ENCODE measurements around the gene KLC4. TPM values are rescaled to one million over a fixed set of nuclear protein-coding genes. Genes with fewer than 3 reads are reported as not detected.
A peak's percentile ranks its signal among the peaks of the same experiment; 100 is the strongest.

Gene KLC4
- 100 to 1,000 TPM in 1 of 2 donors, 10 to 100 TPM in 1; 98.8 to 101 TPM for total RNA-seq

GRCh38 chr6:43059168-43060033, at the start of gene KLC4, which contains the start of gene MRPL2:
Gene KLC4 (plus strand): TSS chr6:43059631. CDS start chr6:43061336, 1,705 bp downstream.
Gene MRPL2 (minus strand): TSS chr6:43059434. CDS start chr6:43059381, 53 bp downstream.
- no peaks in the 10 kb centered on the region for H3K9me3 ChIP-seq
- DNase-seq, result peak; percentile 99
- H3K27ac ChIP-seq, result peak within 1 kb of the TSS; percentile 94
- H3K4me1 ChIP-seq, result peaks cover 11% of the 10 kb centered on the region
- intact Hi-C loops (cut with DNase I), result no loop called here
- no peak for TF ChIP-seq CTCF (IDR thresholded peaks at IDR 0.05)
- H3K27me3 ChIP-seq, result no peaks in the 10 kb centered on the region
- H3K4me3 ChIP-seq, result peak within 1 kb of the TSS; percentile 55
- peak within 1 kb of the TSS; percentile 88 to 98 for H3K9ac ChIP-seq (ENCODE audit: low read depth in 2 of 2, low read length in 2 of 2)
- H3K36me3 ChIP-seq, result no peaks in the 10 kb centered on the region

GRCh38 chr6:43011207-43011606, 48.2 kb upstream of the KLC4 start:
- Histone ChIP-seq H3K9ac (ENCODE audit: low read depth in 2 of 2, low read length in 2 of 2) (no peak overlapping the region), H3K9me3 (no peaks in the 10 kb centered on the region), H3K36me3 (no peaks in the 10 kb centered on the region), H3K27ac (no peak overlapping the region), H3K4me3 (no peak overlapping the region), H3K27me3 (no peaks in the 10 kb centered on the region), H3K4me1 (peaks cover 7% of the 10 kb centered on the region)
- intact Hi-C loops (cut with DNase I), result no loop called here
- no peak for TF ChIP-seq CTCF (IDR thresholded peaks at IDR 0.05)
- DNase-seq, result no peak

- H3K4me1 ChIP-seq, result peaks cover 14% of the 10 kb centered on the region
Observed at GRCh38 chr6:43012364-43012763, 47.1 kb upstream of the KLC4 start.

GRCh38 chr6:43013097-43013842, 46.2 kb upstream of the KLC4 start:
- TF ChIP-seq CTCF (IDR thresholded peaks at IDR 0.05), result no peak
- DNase-seq, result no peak
- H3K27me3 ChIP-seq, result no peaks in the 10 kb centered on the region
- no peaks in the 10 kb centered on the region for H3K9me3 ChIP-seq
- H3K27ac ChIP-seq, result peak overlapping the region; percentile 33
- H3K4me3 ChIP-seq, result peak overlapping the region; percentile 67
- intact Hi-C loops (cut with DNase I), result no loop called here
- H3K9ac ChIP-seq (ENCODE audit: low read depth in 2 of 2, low read length in 2 of 2), result peak overlapping the region; percentile 80 to 82
- H3K36me3 ChIP-seq, result no peaks in the 10 kb centered on the region
- peaks cover 14% of the 10 kb centered on the region for H3K4me1 ChIP-seq

More at GRCh38 chr6:43012364-43012763, 47.1 kb upstream of the KLC4 start:
- no peak for TF ChIP-seq CTCF (IDR thresholded peaks at IDR 0.05)
- no peak overlapping the region for H3K9ac ChIP-seq (ENCODE audit: low read depth in 2 of 2, low read length in 2 of 2)
- H3K9me3 ChIP-seq, result no peaks in the 10 kb centered on the region
- no peaks in the 10 kb centered on the region for H3K27me3 ChIP-seq
- DNase-seq, result no peak
- intact Hi-C loops (cut with DNase I), result no loop called here
- no peaks in the 10 kb centered on the region for H3K36me3 ChIP-seq
- peak overlapping the region; percentile 67 for H3K4me3 ChIP-seq
- no peak overlapping the region for H3K27ac ChIP-seq

- peak within 1 kb of the TSS; percentile 80 to 82 for H3K9ac ChIP-seq (ENCODE audit: low read depth in 2 of 2, low read length in 2 of 2)
- H3K27me3 ChIP-seq, result no peaks in the 10 kb centered on the region
- H3K27ac ChIP-seq, result peak within 1 kb of the TSS; percentile 60
- no peaks in the 10 kb centered on the region for H3K36me3 ChIP-seq
- intact Hi-C loops (cut with DNase I), result no loop called here
- no peak for TF ChIP-seq CTCF (IDR thresholded peaks at IDR 0.05)
- H3K4me1 ChIP-seq, result peaks cover 14% of the 10 kb centered on the region
- no peaks in the 10 kb centered on the region for H3K9me3 ChIP-seq
- peak within 1 kb of the TSS; percentile 67 for H3K4me3 ChIP-seq
- peak; percentile 100 for DNase-seq
Observed at GRCh38 chr6:43013843-43014433, 45.5 kb upstream of the KLC4 start, which contains the start of the genes KLHDC3 and MEA1. Gene KLHDC3 (plus strand): TSS chr6:43014249. CDS start chr6:43017193, 2,944 bp downstream. Gene MEA1 (minus strand): TSS chr6:43013946. CDS start chr6:43013813, 133 bp downstream.

Data from colonic mucosa (tissue), 4 donors.